Endodermal cell (in vitro differentiated cells): ENCODE measurements around the gene PRR7. TPM values are rescaled to one million over a fixed set of nuclear protein-coding genes. Genes with fewer than 3 reads are reported as not detected.
A peak's percentile ranks its signal among the peaks of the same experiment; 100 is the strongest.

ENCODE experiments used
- DNase-seq: peaks from one replicate; pipeline ENCODE4 v3.0.0-alpha.2; 2017
- H3K27ac ChIP-seq: 2 replicates; pipeline ENCODE4 v1.5.1; 2013; ENCODE audit warnings: mild to moderate bottlenecking, low read depth, low read length, moderate library complexity
- H3K27me3 ChIP-seq: 2 replicates; pipeline ENCODE4 v1.6.1; 2013; ENCODE audit warnings: mild to moderate bottlenecking, low read length, moderate library complexity; ENCODE audit not compliant: insufficient read depth, control insufficient read depth, poor library complexity, severe bottlenecking
- H3K36me3 ChIP-seq: 2 replicates; pipeline ENCODE4 v1.7.0; 2013; ENCODE audit warnings: mild to moderate bottlenecking, low read length, moderate library complexity; ENCODE audit not compliant: control insufficient read depth, insufficient read depth
- H3K4me1 ChIP-seq: one replicate; pipeline ENCODE4 v1.7.0; 2013; ENCODE audit warnings: low read length; ENCODE audit not compliant: control insufficient read depth, insufficient read depth
- H3K4me3 ChIP-seq: 2 replicates; pipeline ENCODE4 v1.5.1; 2013; ENCODE audit warnings: mild to moderate bottlenecking, low read length, moderate library complexity
- H3K9ac ChIP-seq: 2 replicates; pipeline ENCODE4 v1.6.1; 2013; ENCODE audit warnings: mild to moderate bottlenecking, low read length, moderate library complexity; ENCODE audit not compliant: poor library complexity, severe bottlenecking; ENCODE audit errors: extremely low read depth
- H3K9me3 ChIP-seq: 2 replicates; pipeline ENCODE4 v1.6.1; 2013; ENCODE audit warnings: mild to moderate bottlenecking, low read length, moderate library complexity; ENCODE audit not compliant: control insufficient read depth
- H3K27ac Mint-ChIP-seq: 2 replicates; pipeline ENCODE4 v1.8.0; 2020; ENCODE audit warnings: mixed read lengths
- H3K27me3 Mint-ChIP-seq: 2 replicates; pipeline ENCODE4 v1.8.0; 2021; ENCODE audit warnings: mild to moderate bottlenecking, mixed read lengths; ENCODE audit not compliant: insufficient read depth
- H3K36me3 Mint-ChIP-seq: 2 replicates; pipeline ENCODE4 v1.8.0; 2020; ENCODE audit warnings: low read depth, mixed read lengths
- H3K4me1 Mint-ChIP-seq: 2 replicates; pipeline ENCODE4 v1.8.0; 2020; ENCODE audit warnings: mixed read lengths
- H3K4me3 Mint-ChIP-seq: 2 replicates; pipeline ENCODE4 v1.8.0; 2020; ENCODE audit warnings: mild to moderate bottlenecking, moderate library complexity, mixed read lengths
- H3K9me3 Mint-ChIP-seq: 2 replicates; pipeline ENCODE4 v1.8.0; 2020; ENCODE audit warnings: mild to moderate bottlenecking, mixed read lengths
- WGBS, 2 experiments: methylation state at CpG; one replicate each; pipeline versions ENCODE4 v1.1.5 to v1.1.7; 2013; ENCODE audit warnings: missing lambda C conversion rate in 2 of 2, mixed read lengths in 1 of 2; ENCODE audit not compliant: insufficient coverage in 1 of 2, insufficient read length in 1 of 2; 5-methylcytosine and 5-hydroxymethylcytosine counted together
- total RNA-seq, 2 donors: library from RNA; stranded (reverse); fragmentation: NEBNext Ultra II Directional in 1 of 2; extraction: Animal tissue kit (Norgen Biotek cat#: 25700) in 1 of 2; gene quantifications; 2 replicates in 1 of 2; 3 replicates in 1 of 2; pipeline ENCODE4 v1.2.1, GENCODE V29; 2021
- TF ChIP-seq, protein P1 (sequence below): fragments of 200-600 bp; sonication (generic); conservative IDR thresholded peaks from 2 replicates; pipeline ENCODE4 v1.5.0; 2021; ENCODE audit warnings: antibody characterized with exemption, mild to moderate bottlenecking

The PRR7 gene
- total RNA-seq, 2 donors from 2014 or later: 4.7 to 8.0 TPM

GRCh38 chr5:177454397-177455035 is 7.9 kb downstream of the PRR7 start:
- Histone ChIP-seq H3K27me3 (peaks cover 3% of the 10 kb centered on the region), H3K9me3 (no peaks in the 10 kb centered on the region), H3K4me1 (peaks cover 2% of the 10 kb centered on the region), H3K27ac (peak overlapping the region; percentile 84), H3K9ac (peak overlapping the region; percentile 82), H3K36me3 (peaks cover 31% of the 10 kb centered on the region), H3K4me3 (peak overlapping the region; percentile 72)
- H3K4me3 Mint-ChIP-seq: peak overlapping the region; percentile 62
- peaks cover 36% of the 10 kb centered on the region for H3K27me3 Mint-ChIP-seq
- H3K27ac Mint-ChIP-seq: no peak overlapping the region
- peak; percentile 98 for DNase-seq
- TF ChIP-seq, protein P1, sequence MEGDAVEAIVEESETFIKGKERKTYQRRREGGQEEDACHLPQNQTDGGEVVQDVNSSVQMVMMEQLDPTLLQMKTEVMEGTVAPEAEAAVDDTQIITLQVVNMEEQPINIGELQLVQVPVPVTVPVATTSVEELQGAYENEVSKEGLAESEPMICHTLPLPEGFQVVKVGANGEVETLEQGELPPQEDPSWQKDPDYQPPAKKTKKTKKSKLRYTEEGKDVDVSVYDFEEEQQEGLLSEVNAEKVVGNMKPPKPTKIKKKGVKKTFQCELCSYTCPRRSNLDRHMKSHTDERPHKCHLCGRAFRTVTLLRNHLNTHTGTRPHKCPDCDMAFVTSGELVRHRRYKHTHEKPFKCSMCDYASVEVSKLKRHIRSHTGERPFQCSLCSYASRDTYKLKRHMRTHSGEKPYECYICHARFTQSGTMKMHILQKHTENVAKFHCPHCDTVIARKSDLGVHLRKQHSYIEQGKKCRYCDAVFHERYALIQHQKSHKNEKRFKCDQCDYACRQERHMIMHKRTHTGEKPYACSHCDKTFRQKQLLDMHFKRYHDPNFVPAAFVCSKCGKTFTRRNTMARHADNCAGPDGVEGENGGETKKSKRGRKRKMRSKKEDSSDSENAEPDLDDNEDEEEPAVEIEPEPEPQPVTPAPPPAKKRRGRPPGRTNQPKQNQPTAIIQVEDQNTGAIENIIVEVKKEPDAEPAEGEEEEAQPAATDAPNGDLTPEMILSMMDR: peak; percentile 96
- WGBS, 2 experiments: 0 to 1% methylated on average over 14 to 84 of the region's 84 CpGs
- H3K9me3 Mint-ChIP-seq: no peaks in the 10 kb centered on the region
- peaks cover 8% of the 10 kb centered on the region for H3K4me1 Mint-ChIP-seq
- peaks cover 15% of the 10 kb centered on the region for H3K36me3 Mint-ChIP-seq

DNA sequence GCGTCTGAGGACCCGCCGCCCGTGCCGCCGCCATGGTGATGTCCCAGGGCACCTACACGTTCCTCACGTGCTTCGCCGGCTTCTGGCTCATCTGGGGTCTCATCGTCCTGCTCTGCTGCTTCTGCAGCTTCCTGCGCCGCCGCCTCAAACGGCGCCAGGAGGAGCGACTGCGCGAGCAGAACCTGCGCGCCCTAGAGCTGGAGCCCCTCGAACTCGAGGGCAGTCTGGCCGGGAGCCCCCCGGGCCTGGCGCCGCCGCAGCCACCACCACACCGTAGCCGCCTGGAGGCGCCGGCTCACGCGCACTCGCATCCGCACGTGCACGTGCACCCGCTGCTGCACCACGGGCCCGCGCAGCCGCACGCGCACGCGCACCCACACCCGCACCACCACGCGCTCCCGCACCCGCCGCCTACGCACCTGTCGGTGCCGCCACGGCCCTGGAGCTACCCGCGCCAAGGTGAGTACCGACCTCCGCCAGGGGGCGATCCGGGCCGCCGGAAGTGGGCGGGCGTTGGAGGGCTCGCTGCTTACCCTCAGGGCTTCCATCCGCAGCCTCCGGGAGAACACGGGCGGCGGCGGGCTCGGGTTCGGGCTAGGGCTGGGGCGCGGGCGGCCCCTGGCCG is 8.5 kb downstream of the PRR7 start:
- H3K4me1 ChIP-seq: peaks cover 2% of the 10 kb centered on the region
- DNase-seq: peak; percentile 98
- H3K36me3 ChIP-seq: peaks cover 38% of the 10 kb centered on the region
- 0 to 2% methylated on average over 3 to 80 of the region's 80 CpGs for WGBS, 2 experiments
- H3K4me3 ChIP-seq: peak overlapping the region; percentile 72
- peaks cover 3% of the 10 kb centered on the region for H3K27me3 ChIP-seq
- H3K9ac ChIP-seq: peak overlapping the region; percentile 82
- H3K4me1 Mint-ChIP-seq: peaks cover 8% of the 10 kb centered on the region
- TF ChIP-seq, protein P1: peak; percentile 93
- H3K36me3 Mint-ChIP-seq: peaks cover 20% of the 10 kb centered on the region
- H3K4me3 Mint-ChIP-seq: peak overlapping the region; percentile 62
- no peaks in the 10 kb centered on the region for H3K9me3 ChIP-seq
- peak overlapping the region; percentile 70 for H3K27ac Mint-ChIP-seq
- peaks cover 31% of the 10 kb centered on the region for H3K27me3 Mint-ChIP-seq
- H3K27ac ChIP-seq: peak overlapping the region; percentile 84
- H3K9me3 Mint-ChIP-seq: no peaks in the 10 kb centered on the region

GRCh38 chr5:177455661-177456590 is 9.3 kb downstream of the PRR7 start:
- WGBS, 2 experiments: 7 to 19% methylated on average over 27 to 76 of the region's 76 CpGs
- H3K4me3 Mint-ChIP-seq: peak overlapping the region; percentile 62

More at GRCh38 chr5:177455661-177456590, 9.3 kb downstream of the PRR7 start:
- Histone ChIP-seq H3K36me3 (peaks cover 45% of the 10 kb centered on the region), H3K27ac (peak overlapping the region; percentile 47), H3K27me3 (peaks cover 3% of the 10 kb centered on the region), H3K9ac (peak overlapping the region; percentile 47), H3K4me1 (peaks cover 2% of the 10 kb centered on the region), H3K9me3 (no peaks in the 10 kb centered on the region), H3K4me3 (peak overlapping the region; percentile 72)
- Mint-ChIP-seq H3K4me1 (peaks cover 8% of the 10 kb centered on the region), H3K27me3 (peaks cover 24% of the 10 kb centered on the region), H3K27ac (peak overlapping the region; percentile 97), H3K9me3 (no peaks in the 10 kb centered on the region), H3K36me3 (peaks cover 23% of the 10 kb centered on the region)
- peak; percentile 99 for DNase-seq
- TF ChIP-seq, protein P1: peak; percentile 97
